ENCODE data around the gene PTPRN2. TPM values are rescaled to one million over a fixed set of nuclear protein-coding genes. Genes with fewer than 3 reads are reported as not detected.

Gene PTPRN2
- total RNA-seq, 1 experiment from 2014 or later = 2.1 TPM

DNA sequence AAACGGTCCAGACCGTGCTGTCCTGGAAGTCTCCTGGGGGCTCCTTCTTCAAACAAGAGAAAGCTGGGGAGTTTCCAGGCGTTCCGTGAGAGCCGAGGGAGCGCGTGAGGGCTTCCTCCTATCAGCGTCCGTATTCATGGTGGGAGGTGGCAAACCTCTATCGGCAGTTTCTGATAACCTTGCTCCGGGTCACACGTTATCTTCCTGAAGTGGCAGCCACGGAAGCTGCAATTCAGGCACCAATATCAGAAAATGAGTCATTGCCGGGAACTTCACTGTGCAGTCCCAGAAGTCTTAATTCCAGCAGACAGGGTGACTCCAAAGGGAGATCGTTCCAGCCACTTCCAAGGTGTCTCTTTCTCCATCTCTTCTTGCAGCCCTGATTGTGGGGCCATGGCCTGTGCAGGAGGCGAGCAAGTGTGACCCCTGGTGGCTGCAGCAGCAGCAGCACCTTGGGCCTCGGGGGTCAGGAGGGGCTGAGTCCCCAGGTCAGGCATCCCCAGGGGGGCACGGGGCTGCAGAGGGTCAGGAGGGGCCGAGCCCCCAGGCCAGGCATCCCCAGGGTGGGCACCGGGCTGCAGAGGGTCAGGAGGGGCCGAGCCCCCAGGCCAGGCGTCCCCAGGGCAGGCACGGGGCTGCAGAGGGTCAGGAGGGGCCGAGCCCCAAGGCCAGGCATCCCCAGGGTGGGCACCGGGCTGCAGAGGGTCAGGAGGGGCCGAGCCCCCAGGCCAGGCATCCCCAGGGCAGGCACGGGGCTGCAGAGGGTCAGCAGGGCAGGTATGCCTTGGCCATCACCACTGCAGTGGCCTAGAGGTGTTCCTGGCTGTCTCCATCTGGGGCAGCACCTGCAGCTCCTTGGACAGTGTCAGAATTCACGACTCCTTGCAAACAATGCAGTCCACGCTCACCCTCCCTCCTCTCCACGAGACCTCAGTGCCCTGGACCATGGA is 712.1 kb downstream of the PTPRN2 start:
- no TSS peak for BruUV-seq (replicated peaks)
- Histone ChIP-seq H3K79me2 (ENCODE audit: insufficient read depth, low read length) (no peaks in the 10 kb centered on the region), H3K36me3 (ENCODE audit: control insufficient read depth in 1 of 2, insufficient read depth in 2 of 2, low read length in 2 of 2) (no peaks in the 10 kb centered on the region), H3K9me3 (ENCODE audit: control insufficient read depth in 1 of 2, insufficient read depth in 1 of 2, low read depth in 1 of 2, low read length in 2 of 2) (0 out of 4 replicates have a peak, but pooled peaks cover 3 to 5% of the 10 kb centered on the region in 2 experiments), H3K9me2 (ENCODE audit: insufficient read depth) (no peaks in the 10 kb centered on the region), H3K27me3 (ENCODE audit: insufficient read depth, low read length) (no peaks in the 10 kb centered on the region), H3K9ac (ENCODE audit: low read length) (no peak overlapping the region), H3K4me3 (replicated peaks in 1 of 2; ENCODE audit: low read depth in 1 of 2, low read length in 2 of 2) (peak overlapping the region in 1 of 2 experiments; percentile 18; a peak in 1 of 4 replicates), H2AFZ (ENCODE audit: low read depth, low read length, poor library complexity, severe bottlenecking) (no peak overlapping the region), H3K4me2 (ENCODE audit: low read length) (peak overlapping the region; percentile 65), H3K27ac (ENCODE audit: low read depth, low read length) (no peak overlapping the region), H3K4me1 (ENCODE audit: control insufficient read depth in 1 of 2, insufficient read depth in 2 of 2, low read length in 2 of 2) (peaks cover 0 to 9% of the 10 kb centered on the region in 2 experiments; a peak in 2 of 4 replicates), H4K20me1 (ENCODE audit: insufficient read depth) (no peaks in the 10 kb centered on the region)
- ChIA-PET RAD21 (ENCODE audit: low non-redundant PET in 1 of 2, low total read pairs in 2 of 2, uncharacterized antibody in 2 of 2, unreplicated experiment in 2 of 2) (no interaction called here), POLR2A (no interaction called here), CTCF (no interaction called here)
- peak; percentile 95 for ATAC-seq
- TF ChIP-seq CTCF (IDR thresholded peaks at IDR 0.05 in 2 of 3, conservative IDR thresholded peaks at IDR 0.05 in 1 of 3; ENCODE audit: borderline replicate concordance in 1 of 3, insufficient read depth in 1 of 3, low read depth in 2 of 3, low read length in 2 of 3) (peak; percentile 67 to 85 (median 84); a peak in 5 of 6 replicates), RAD21 (IDR thresholded peaks at IDR 0.05; ENCODE audit: low read depth) (peak; percentile 90)
- TF ChIP-seq, protein P1, sequence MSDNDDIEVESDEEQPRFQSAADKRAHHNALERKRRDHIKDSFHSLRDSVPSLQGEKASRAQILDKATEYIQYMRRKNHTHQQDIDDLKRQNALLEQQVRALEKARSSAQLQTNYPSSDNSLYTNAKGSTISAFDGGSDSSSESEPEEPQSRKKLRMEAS (IDR thresholded peaks at IDR 0.05) = no peak
- DNase-seq (ENCODE audit: low read depth, low spot score) = peak; percentile 23
- intact Hi-C loops (cut with micrococcal nuclease) = loop anchor here (1.0 kb wide), 2 partner anchors 442 to 477 kb away; no protein-coding TSS in a partner anchor

- ATAC-seq = no peak
- no peak overlapping the region for H2AFZ ChIP-seq (ENCODE audit: low read depth, low read length, poor library complexity, severe bottlenecking)
- H3K9ac ChIP-seq (ENCODE audit: low read length) = no peak overlapping the region
- H3K4me3 ChIP-seq (replicated peaks in 1 of 2; ENCODE audit: low read depth in 1 of 2, low read length in 2 of 2) = peak overlapping the region in 1 of 2 experiments; percentile 18; a peak in 1 of 4 replicates
- H3K27ac ChIP-seq (ENCODE audit: low read depth, low read length) = no peak overlapping the region
- intact Hi-C loops (cut with micrococcal nuclease) = loop anchor here (1.0 kb wide), 2 partner anchors 442 to 477 kb away; no protein-coding TSS in a partner anchor
- RAD21 ChIA-PET (ENCODE audit: low non-redundant PET in 1 of 2, low total read pairs in 2 of 2, uncharacterized antibody in 2 of 2, unreplicated experiment in 2 of 2) = no interaction called here
- BruUV-seq (replicated peaks) = no TSS peak
- CTCF ChIA-PET = no interaction called here
- POLR2A ChIA-PET = no interaction called here
- DNase-seq (ENCODE audit: low read depth, low spot score) = no peak
- H3K79me2 ChIP-seq (ENCODE audit: insufficient read depth, low read length) = no peaks in the 10 kb centered on the region
- no peaks in the 10 kb centered on the region for H3K9me2 ChIP-seq (ENCODE audit: insufficient read depth)
- H3K36me3 ChIP-seq (ENCODE audit: control insufficient read depth in 1 of 2, insufficient read depth in 2 of 2, low read length in 2 of 2) = no peaks in the 10 kb centered on the region
- 0 out of 4 replicates have a peak, but pooled peaks cover 0 to 3% of the 10 kb centered on the region in 2 experiments for H3K9me3 ChIP-seq (ENCODE audit: control insufficient read depth in 1 of 2, insufficient read depth in 1 of 2, low read depth in 1 of 2, low read length in 2 of 2)
- TF ChIP-seq SP1 (IDR thresholded peaks at IDR 0.05; ENCODE audit: low read depth) = no peak
- TF ChIP-seq FOSL1 (IDR thresholded peaks at IDR 0.05; ENCODE audit: low read depth) = no peak
- no peak for TF ChIP-seq POLR2A (IDR thresholded peaks at IDR 0.05; ENCODE audit: borderline replicate concordance, extremely low read depth, insufficient read depth, insufficient read length)
- no peak for TF ChIP-seq EZH2phosphoT487 (IDR thresholded peaks at IDR 0.05; ENCODE audit: borderline replicate concordance)
- TF ChIP-seq EZH2 (IDR thresholded peaks at IDR 0.05) = no peak
- TF ChIP-seq, protein P2, sequence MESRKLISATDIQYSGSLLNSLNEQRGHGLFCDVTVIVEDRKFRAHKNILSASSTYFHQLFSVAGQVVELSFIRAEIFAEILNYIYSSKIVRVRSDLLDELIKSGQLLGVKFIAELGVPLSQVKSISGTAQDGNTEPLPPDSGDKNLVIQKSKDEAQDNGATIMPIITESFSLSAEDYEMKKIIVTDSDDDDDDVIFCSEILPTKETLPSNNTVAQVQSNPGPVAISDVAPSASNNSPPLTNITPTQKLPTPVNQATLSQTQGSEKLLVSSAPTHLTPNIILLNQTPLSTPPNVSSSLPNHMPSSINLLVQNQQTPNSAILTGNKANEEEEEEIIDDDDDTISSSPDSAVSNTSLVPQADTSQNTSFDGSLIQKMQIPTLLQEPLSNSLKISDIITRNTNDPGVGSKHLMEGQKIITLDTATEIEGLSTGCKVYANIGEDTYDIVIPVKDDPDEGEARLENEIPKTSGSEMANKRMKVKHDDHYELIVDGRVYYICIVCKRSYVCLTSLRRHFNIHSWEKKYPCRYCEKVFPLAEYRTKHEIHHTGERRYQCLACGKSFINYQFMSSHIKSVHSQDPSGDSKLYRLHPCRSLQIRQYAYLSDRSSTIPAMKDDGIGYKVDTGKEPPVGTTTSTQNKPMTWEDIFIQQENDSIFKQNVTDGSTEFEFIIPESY (IDR thresholded peaks at IDR 0.05; ENCODE audit: extremely low read depth, insufficient replicate concordance, low read length) = no peak
- TF ChIP-seq SRF (IDR thresholded peaks at IDR 0.05; ENCODE audit: low read depth) = no peak
- TF ChIP-seq ELF1 (IDR thresholded peaks at IDR 0.05; ENCODE audit: borderline replicate concordance, low read depth) = no peak
- no peak for TF ChIP-seq EGR1 (IDR thresholded peaks at IDR 0.05; ENCODE audit: low read depth)
- no peak for TF ChIP-seq JUND (IDR thresholded peaks at IDR 0.05)
- TF ChIP-seq ZFX (IDR thresholded peaks at IDR 0.05) = no peak
- TF ChIP-seq POLR2AphosphoS5 (IDR thresholded peaks at IDR 0.05; ENCODE audit: low read depth, low read length) = no peak
- peaks cover 0 to 9% of the 10 kb centered on the region in 2 experiments; a peak in 2 of 4 replicates for H3K4me1 ChIP-seq (ENCODE audit: control insufficient read depth in 1 of 2, insufficient read depth in 2 of 2, low read length in 2 of 2)
- no peaks in the 10 kb centered on the region for H3K27me3 ChIP-seq (ENCODE audit: insufficient read depth, low read length)
- H4K20me1 ChIP-seq (ENCODE audit: insufficient read depth) = no peaks in the 10 kb centered on the region
- H3K4me2 ChIP-seq (ENCODE audit: low read length) = peak overlapping the region; percentile 65
Observed at GRCh38 chr7:157874870-157875229, 712.8 kb downstream of the PTPRN2 start.
